ENCODE results near the gene VLDLR.
"Not testable (repeated sequence)": the region's sequence is repeated elsewhere in the genome, so short reads cannot be mapped to it uniquely, and the experiment has no call there.

The VLDLR gene

GRCh38 chr9:2697492-2697891 is 75.9 kb downstream of the VLDLR start:
- Histone ChIP-seq H3K36me3 (no peaks in the 10 kb centered on the region), H3K27me3 (no peaks in the 10 kb centered on the region), H3K4me3 (no peak overlapping the region), H3K9me3 (no peaks in the 10 kb centered on the region), H3K4me1 (no peaks in the 10 kb centered on the region), H3K27ac (no peak overlapping the region)
- no peak for DNase-seq
- TF ChIP-seq, protein P1, sequence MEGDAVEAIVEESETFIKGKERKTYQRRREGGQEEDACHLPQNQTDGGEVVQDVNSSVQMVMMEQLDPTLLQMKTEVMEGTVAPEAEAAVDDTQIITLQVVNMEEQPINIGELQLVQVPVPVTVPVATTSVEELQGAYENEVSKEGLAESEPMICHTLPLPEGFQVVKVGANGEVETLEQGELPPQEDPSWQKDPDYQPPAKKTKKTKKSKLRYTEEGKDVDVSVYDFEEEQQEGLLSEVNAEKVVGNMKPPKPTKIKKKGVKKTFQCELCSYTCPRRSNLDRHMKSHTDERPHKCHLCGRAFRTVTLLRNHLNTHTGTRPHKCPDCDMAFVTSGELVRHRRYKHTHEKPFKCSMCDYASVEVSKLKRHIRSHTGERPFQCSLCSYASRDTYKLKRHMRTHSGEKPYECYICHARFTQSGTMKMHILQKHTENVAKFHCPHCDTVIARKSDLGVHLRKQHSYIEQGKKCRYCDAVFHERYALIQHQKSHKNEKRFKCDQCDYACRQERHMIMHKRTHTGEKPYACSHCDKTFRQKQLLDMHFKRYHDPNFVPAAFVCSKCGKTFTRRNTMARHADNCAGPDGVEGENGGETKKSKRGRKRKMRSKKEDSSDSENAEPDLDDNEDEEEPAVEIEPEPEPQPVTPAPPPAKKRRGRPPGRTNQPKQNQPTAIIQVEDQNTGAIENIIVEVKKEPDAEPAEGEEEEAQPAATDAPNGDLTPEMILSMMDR (IDR thresholded peaks at IDR 0.05) = no peak
- intact Hi-C loops (cut with DNase I; ENCODE audit: low total_unique reads) = no loop called here

GRCh38 chr9:2700398-2700797 is 78.8 kb downstream of the VLDLR start:
- Histone ChIP-seq H3K4me3 (no peak overlapping the region), H3K27me3 (no peaks in the 10 kb centered on the region), H3K9me3 (no peaks in the 10 kb centered on the region), H3K4me1 (no peaks in the 10 kb centered on the region), H3K27ac (no peak overlapping the region), H3K36me3 (no peaks in the 10 kb centered on the region)
- TF ChIP-seq, protein P1 (IDR thresholded peaks at IDR 0.05) = no peak
- no peak for DNase-seq
- intact Hi-C loops (cut with DNase I; ENCODE audit: low total_unique reads) = no loop called here

GRCh38 chr9:2700909-2701550 is 79.4 kb downstream of the VLDLR start:
- peaks cover 0 to 2% (median 0%) of the 10 kb centered on the region in 4 donors for H3K4me1 ChIP-seq
- no peak overlapping the region for H3K4me3 ChIP-seq
- TF ChIP-seq, protein P1 (IDR thresholded peaks at IDR 0.05) = no peak
- intact Hi-C loops (cut with DNase I; ENCODE audit: low total_unique reads) = no loop called here
- no peak for DNase-seq
- H3K36me3 ChIP-seq = no peaks in the 10 kb centered on the region
- no peaks in the 10 kb centered on the region for H3K27me3 ChIP-seq
- H3K27ac ChIP-seq = no peak overlapping the region
- H3K9me3 ChIP-seq = no peaks in the 10 kb centered on the region

GRCh38 chr9:2704504-2704903 is 82.9 kb downstream of the VLDLR start:
- no peak overlapping the region for H3K4me3 ChIP-seq
- H3K36me3 ChIP-seq = no peaks in the 10 kb centered on the region
- no peak for DNase-seq
- H3K27me3 ChIP-seq = no peaks in the 10 kb centered on the region
- H3K9me3 ChIP-seq = no peaks in the 10 kb centered on the region
- TF ChIP-seq, protein P1 (IDR thresholded peaks at IDR 0.05) = no peak
- intact Hi-C loops (cut with DNase I; ENCODE audit: low total_unique reads) = no loop called here
- H3K27ac ChIP-seq = no peak overlapping the region
- peaks cover 0 to 12% (median 0%) of the 10 kb centered on the region in 4 donors for H3K4me1 ChIP-seq

DNA sequence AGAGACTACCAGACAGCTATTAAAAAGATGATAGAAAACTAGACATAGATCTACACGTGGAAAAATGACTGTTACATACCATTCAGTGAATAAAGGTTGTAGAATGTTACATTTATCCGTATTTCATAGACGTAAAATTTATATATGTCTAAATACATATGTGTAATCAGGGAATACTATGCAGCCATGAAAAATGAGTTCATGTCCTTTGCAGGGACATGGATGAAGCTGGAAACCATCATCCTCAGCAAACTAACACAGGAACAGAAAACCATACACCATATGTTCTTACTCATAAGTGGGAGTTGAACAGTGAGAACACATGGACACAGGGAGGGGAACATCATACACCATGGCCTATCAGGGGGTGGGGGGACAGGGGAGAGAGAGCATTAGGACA is 85.7 kb downstream of the VLDLR start:
- DNase-seq; H3K27me3 ChIP-seq; H3K9me3 ChIP-seq; H3K27ac ChIP-seq; intact Hi-C loops (cut with DNase I; ENCODE audit: low total_unique reads); H3K4me3 ChIP-seq; H3K36me3 ChIP-seq: not testable (repeated sequence)
- H3K4me1 ChIP-seq = peaks cover 0 to 12% (median 0%) of the 10 kb centered on the region in 4 donors
